Astrocyte of the spinal cord (primary cell): ENCODE measurements around the gene AIP.
A peak's percentile ranks its signal among the peaks of the same experiment; 100 is the strongest.

ENCODE experiments used
- DNase-seq: peaks from one replicate; pipeline ENCODE4 v3.0.0; 2011; ENCODE audit warnings: low read depth, low spot score
- H3K4me3 ChIP-seq: 2 replicates; pipeline ENCODE4 v1.5.1; 2011; ENCODE audit warnings: low read depth, mild to moderate bottlenecking, low read length, moderate library complexity
- in situ Hi-C: cut with HindIII; loops from 2 replicates; pipeline ENCODE4 v1.10.0; 2017; ENCODE audit warnings: low sequenced_read_pairs
- TF ChIP-seq, protein P1 (sequence below): IDR thresholded peaks from 2 replicates; pipeline ENCODE4 v1.5.1; 2012; ENCODE audit warnings: low read depth, mild to moderate bottlenecking, low read length, inconsistent platforms

AIP gene

DNA sequence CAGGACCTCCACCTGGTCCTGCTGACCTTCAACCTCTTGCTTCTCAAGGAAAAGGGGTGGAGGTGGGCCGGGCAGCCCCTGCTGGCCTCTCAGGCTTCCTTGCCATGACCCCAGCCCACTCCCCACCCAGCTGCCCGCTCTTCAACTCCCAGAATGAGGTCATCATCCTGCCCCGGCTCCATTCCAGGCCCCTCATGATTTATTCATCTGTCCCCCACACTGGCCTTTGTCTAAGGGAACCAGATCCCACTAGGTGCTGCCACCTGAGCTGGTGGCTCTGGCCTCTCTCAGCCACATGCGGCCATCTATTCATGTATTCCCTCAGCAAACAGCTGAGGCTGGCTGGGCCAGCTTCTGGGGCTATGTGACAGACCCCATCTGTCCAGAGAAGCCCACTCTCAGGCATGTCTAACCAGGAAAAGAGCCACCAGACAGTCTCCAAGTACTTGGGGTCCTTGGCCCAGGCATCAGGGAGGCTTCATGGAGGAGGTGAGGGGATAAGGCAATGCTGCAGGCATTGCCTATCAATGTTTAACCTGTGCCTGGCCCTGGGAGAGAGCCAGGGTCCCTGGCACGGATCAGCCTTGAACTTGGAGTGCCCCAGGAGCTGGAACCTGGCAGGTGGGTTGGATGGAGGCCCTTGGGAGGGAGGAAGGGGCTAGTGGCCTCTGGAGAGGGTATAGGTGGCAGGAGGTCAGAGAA lies 42.6 kb downstream of the AIP start:
- in situ Hi-C loops: no loop called here
- TF ChIP-seq, protein P1, sequence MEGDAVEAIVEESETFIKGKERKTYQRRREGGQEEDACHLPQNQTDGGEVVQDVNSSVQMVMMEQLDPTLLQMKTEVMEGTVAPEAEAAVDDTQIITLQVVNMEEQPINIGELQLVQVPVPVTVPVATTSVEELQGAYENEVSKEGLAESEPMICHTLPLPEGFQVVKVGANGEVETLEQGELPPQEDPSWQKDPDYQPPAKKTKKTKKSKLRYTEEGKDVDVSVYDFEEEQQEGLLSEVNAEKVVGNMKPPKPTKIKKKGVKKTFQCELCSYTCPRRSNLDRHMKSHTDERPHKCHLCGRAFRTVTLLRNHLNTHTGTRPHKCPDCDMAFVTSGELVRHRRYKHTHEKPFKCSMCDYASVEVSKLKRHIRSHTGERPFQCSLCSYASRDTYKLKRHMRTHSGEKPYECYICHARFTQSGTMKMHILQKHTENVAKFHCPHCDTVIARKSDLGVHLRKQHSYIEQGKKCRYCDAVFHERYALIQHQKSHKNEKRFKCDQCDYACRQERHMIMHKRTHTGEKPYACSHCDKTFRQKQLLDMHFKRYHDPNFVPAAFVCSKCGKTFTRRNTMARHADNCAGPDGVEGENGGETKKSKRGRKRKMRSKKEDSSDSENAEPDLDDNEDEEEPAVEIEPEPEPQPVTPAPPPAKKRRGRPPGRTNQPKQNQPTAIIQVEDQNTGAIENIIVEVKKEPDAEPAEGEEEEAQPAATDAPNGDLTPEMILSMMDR: no peak
- no peak for DNase-seq
- H3K4me3 ChIP-seq: no peak overlapping the region

DNA sequence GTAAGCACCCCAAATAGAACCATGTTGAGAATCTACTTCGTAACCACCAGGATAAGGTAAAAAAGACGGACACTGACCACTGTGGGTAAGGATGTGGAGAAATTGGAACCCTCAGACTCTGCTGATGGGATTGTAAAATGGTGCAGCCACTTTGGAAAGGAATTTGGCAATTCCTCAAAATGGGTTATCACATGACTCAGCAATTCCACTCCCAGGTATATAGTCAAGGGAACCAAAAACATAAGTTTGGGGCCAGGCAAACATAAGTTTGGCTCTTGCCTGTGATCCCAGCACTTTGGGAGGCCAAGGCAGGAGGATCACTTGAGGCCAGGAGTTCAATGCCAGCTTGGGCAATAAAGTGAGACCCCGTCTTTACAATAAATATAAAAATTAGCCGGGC lies 45.5 kb downstream of the AIP start:
- TF ChIP-seq, protein P1: no peak
- in situ Hi-C loops: no loop called here
- DNase-seq: no peak
- H3K4me3 ChIP-seq: no peak overlapping the region

DNA sequence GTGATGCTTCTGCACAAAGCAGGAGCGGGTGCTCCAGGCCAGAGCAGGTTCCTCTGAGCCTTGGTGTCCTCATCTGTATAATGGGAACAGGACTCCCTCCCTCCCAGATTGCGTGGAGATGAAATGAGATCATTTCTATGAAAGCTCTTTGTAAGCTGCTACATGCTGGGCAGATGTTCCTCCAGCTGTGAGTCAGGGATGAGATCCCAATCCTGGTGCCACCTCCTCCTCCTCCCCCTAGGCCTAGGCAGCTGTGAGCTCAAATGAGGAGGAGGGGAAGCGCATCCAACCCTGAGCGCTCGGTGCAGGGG lies 47.4 kb downstream of the AIP start:
- no peak overlapping the region for H3K4me3 ChIP-seq
- TF ChIP-seq, protein P1: no peak
- no peak for DNase-seq
- in situ Hi-C loops: no loop called here

DNA sequence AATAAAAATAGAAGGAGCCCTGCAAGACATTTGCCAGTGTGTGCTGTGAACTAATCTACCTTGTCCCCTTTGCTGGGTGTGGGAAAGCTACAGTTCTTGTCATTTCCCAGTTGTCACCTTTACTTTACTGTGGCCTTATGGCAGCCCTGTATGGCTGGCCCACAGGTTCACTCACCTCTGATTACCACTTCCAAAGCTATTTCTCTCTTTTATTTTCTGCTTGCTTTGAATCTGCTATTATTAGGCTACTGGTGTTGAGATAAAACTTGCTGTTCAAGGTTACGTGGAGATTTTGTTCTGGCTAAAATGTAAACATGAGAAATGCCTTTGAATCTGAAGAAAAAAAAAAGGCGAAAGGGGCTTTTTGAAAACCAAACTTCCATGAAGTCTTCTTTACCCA lies 50.1 kb downstream of the AIP start:
- TF ChIP-seq, protein P1: no peak
- in situ Hi-C loops: no loop called here
- no peak for DNase-seq
- H3K4me3 ChIP-seq: no peak overlapping the region

DNA sequence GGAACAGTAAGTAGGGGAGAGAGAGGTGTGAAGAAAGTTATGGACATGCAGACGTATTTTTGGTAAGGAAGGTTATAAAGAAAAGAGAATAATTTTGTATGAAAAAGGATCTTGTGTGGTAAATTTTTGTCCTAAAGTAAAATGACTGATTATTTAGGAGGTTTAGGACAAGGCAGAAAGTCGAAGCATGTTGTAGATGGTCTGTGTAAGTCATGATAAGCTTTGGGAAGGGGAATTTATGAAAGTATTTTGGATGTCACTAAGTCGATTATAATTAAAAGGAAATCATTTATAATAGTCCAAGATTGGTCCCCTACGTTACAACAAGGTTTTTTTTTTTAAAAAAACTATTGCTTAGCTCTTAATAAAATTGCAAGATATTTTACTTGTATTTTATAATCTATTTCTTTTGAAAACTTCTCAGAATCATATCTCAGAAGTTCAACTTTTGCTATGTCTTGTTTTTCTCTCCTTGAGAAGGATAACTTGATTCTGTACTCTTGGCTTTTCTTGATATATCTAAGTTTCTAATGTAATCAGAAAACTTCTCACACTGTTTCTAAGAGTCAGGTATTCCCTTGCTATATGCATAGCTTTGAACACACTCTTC lies 51.3 kb downstream of the AIP start:
- in situ Hi-C loops: no loop called here

DNA sequence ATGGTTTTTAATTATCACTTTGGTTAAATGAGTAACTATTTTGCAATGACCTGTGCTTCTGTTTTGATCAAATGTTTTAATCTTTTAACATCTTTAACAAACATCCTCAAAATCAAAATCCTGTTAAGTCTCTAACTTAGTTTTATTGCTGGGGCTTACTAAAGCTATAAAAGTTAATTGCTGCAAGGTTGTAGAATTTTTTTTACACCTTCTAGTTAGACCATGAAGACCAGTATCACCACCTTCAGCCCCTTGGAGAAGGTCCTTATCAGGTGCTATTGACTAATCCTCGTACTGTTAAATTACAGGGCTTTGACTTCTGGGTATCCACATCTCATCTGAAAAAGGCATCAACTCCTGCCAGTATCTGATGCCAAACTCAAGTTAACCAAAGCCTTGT lies 52.7 kb downstream of the AIP start:
- TF ChIP-seq, protein P1: no peak
- H3K4me3 ChIP-seq: no peak overlapping the region
- no peak for DNase-seq
- in situ Hi-C loops: no loop called here

More for the DNA sequence above, 51.3 kb downstream of the AIP start:
- peak; percentile 31 for DNase-seq
- TF ChIP-seq, protein P1: no peak
- H3K4me3 ChIP-seq: no peak overlapping the region
